Measurements from ENCODE around the gene TPP1. TPM values are rescaled to one million over a fixed set of nuclear protein-coding genes. Genes with fewer than 3 reads are reported as not detected.

Gene TPP1
- total RNA-seq, 1 experiment from 2014 or later = 61.7 TPM

- no peak for TF ChIP-seq CTCF (IDR thresholded peaks at IDR 0.05; ENCODE audit: insufficient read depth in 1 of 2, low read depth in 1 of 2, low read length in 1 of 2, severe bottlenecking in 1 of 2, unreplicated experiment in 1 of 2)
- no TSS peak for BruUV-seq (replicated peaks)
- no peak for DNase-seq
- Histone ChIP-seq H3K4me3 (ENCODE audit: low read depth, low read length) (no peak overlapping the region), H3K4me1 (no peaks in the 10 kb centered on the region), H3K27me3 (replicated peaks; ENCODE audit: control insufficient read depth, insufficient read depth, low read length) (no peaks in the 10 kb centered on the region), H3K36me3 (ENCODE audit: control insufficient read depth, insufficient read depth, low read length) (no peaks in the 10 kb centered on the region; the same call in 1 of the 2 replicates), H3K9me3 (peaks cover 5% of the 10 kb centered on the region)
- CTCF ChIA-PET = no interaction called here
- no peak overlapping the region for H3K4me3 Mint-ChIP-seq (ENCODE audit: unreplicated experiment)
- no peaks in the 10 kb centered on the region for H3K4me1 Mint-ChIP-seq (ENCODE audit: low read depth, unreplicated experiment)
- H3K27ac Mint-ChIP-seq (ENCODE audit: unreplicated experiment) = no peak overlapping the region
- H3K9me3 Mint-ChIP-seq (ENCODE audit: unreplicated experiment) = peaks cover 31% of the 10 kb centered on the region
- H3K36me3 Mint-ChIP-seq (ENCODE audit: insufficient read depth, unreplicated experiment) = no peaks in the 10 kb centered on the region
- intact Hi-C loops (cut with micrococcal nuclease; ENCODE audit: unreplicated experiment) = no loop called here
- POLR2A ChIA-PET = no interaction called here
- H3K27me3 Mint-ChIP-seq (ENCODE audit: insufficient read depth, unreplicated experiment) = no peaks in the 10 kb centered on the region
Observed at GRCh38 chr11:6579681-6580080, 39.5 kb downstream of the TPP1 start.

- BruUV-seq (replicated peaks) = no TSS peak
- intact Hi-C loops (cut with micrococcal nuclease; ENCODE audit: unreplicated experiment) = no loop called here
- H3K4me1 Mint-ChIP-seq (ENCODE audit: low read depth, unreplicated experiment) = no peaks in the 10 kb centered on the region
- Histone ChIP-seq H3K9me3 (no peaks in the 10 kb centered on the region; the same call in none of the 2 replicates), H3K27me3 (replicated peaks; ENCODE audit: control insufficient read depth, insufficient read depth, low read length) (no peaks in the 10 kb centered on the region), H3K4me3 (ENCODE audit: low read depth, low read length) (no peak overlapping the region), H3K4me1 (no peaks in the 10 kb centered on the region), H3K36me3 (ENCODE audit: control insufficient read depth, insufficient read depth, low read length) (no peaks in the 10 kb centered on the region; the same call in 1 of the 2 replicates)
- no peak for TF ChIP-seq CTCF (IDR thresholded peaks at IDR 0.05; ENCODE audit: insufficient read depth in 1 of 2, low read depth in 1 of 2, low read length in 1 of 2, severe bottlenecking in 1 of 2, unreplicated experiment in 1 of 2)
- POLR2A ChIA-PET = no interaction called here
- H3K9me3 Mint-ChIP-seq (ENCODE audit: unreplicated experiment) = peaks cover 15% of the 10 kb centered on the region
- H3K4me3 Mint-ChIP-seq (ENCODE audit: unreplicated experiment) = no peak overlapping the region
- CTCF ChIA-PET = no interaction called here
- no peaks in the 10 kb centered on the region for H3K36me3 Mint-ChIP-seq (ENCODE audit: insufficient read depth, unreplicated experiment)
- no peak for DNase-seq
- H3K27me3 Mint-ChIP-seq (ENCODE audit: insufficient read depth, unreplicated experiment) = no peaks in the 10 kb centered on the region
- no peak overlapping the region for H3K27ac Mint-ChIP-seq (ENCODE audit: unreplicated experiment)
Observed at GRCh38 chr11:6578134-6578533, 41.1 kb downstream of the TPP1 start.

- H3K4me3 Mint-ChIP-seq (ENCODE audit: unreplicated experiment) = no peak overlapping the region
- H3K4me1 ChIP-seq = no peaks in the 10 kb centered on the region
- H3K9me3 Mint-ChIP-seq (ENCODE audit: unreplicated experiment) = peaks cover under 1% of the 10 kb centered on the region
- ChIA-PET POLR2A (no interaction called here), CTCF (no interaction called here)
- H3K36me3 ChIP-seq (ENCODE audit: control insufficient read depth, insufficient read depth, low read length) = no peaks in the 10 kb centered on the region; the same call in 1 of the 2 replicates
- BruUV-seq (replicated peaks) = no TSS peak
- intact Hi-C loops (cut with micrococcal nuclease; ENCODE audit: unreplicated experiment) = no loop called here
- H3K36me3 Mint-ChIP-seq (ENCODE audit: insufficient read depth, unreplicated experiment) = no peaks in the 10 kb centered on the region
- no peaks in the 10 kb centered on the region for H3K9me3 ChIP-seq
- TF ChIP-seq CTCF (IDR thresholded peaks at IDR 0.05; ENCODE audit: insufficient read depth in 1 of 2, low read depth in 1 of 2, low read length in 1 of 2, severe bottlenecking in 1 of 2, unreplicated experiment in 1 of 2) = no peak
- no peak overlapping the region for H3K27ac Mint-ChIP-seq (ENCODE audit: unreplicated experiment)
- H3K27me3 ChIP-seq (replicated peaks; ENCODE audit: control insufficient read depth, insufficient read depth, low read length) = no peaks in the 10 kb centered on the region
- DNase-seq = no peak
- no peak overlapping the region for H3K4me3 ChIP-seq (ENCODE audit: low read depth, low read length)
- H3K4me1 Mint-ChIP-seq (ENCODE audit: low read depth, unreplicated experiment) = no peaks in the 10 kb centered on the region
- H3K27me3 Mint-ChIP-seq (ENCODE audit: insufficient read depth, unreplicated experiment) = no peaks in the 10 kb centered on the region
Observed at GRCh38 chr11:6576471-6577373, 42.5 kb downstream of the TPP1 start.
